ENCODE results near the gene SOWAHB.

Gene SOWAHB

DNA sequence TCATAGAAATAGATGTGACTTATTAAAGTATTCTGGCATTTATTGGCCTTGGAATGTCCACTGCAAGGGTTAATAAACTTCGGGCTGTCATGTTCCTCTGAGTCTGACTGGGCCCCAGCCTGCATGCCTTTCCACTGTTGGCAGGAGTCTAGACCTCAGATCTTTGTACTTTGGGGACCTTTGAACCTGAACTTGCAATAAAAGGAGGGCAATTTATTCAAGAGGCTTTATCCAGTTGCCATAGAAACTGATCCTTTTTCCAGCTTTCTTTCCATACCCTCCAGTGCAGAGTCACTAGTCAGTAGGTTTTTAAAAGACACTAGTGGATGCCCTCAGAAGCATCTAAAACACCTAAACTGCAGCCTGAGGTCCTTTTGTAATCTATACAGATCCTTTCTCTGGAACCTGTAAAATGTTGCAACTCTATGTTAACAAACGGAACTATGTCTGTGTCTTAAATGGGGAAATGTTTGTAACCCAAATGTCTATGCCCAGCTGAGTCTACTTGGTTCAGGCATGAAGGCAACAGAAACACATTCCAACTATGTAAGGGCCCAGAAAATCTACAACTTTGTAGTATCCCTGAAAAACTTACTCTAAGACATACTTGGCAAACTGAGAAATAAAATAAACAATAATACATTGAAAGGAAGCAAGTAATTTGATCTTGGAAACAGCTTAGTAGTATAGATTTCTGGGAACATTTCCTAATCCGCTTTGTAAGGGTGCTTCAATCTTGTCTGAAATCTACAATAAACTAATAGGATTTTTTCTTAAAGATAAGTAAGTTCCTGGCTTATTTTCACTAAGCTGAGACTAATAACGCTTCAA lies 41.5 kb downstream of the SOWAHB start:
- DNase-seq (ENCODE audit: low read depth in 3 of 3), result no peak

DNA sequence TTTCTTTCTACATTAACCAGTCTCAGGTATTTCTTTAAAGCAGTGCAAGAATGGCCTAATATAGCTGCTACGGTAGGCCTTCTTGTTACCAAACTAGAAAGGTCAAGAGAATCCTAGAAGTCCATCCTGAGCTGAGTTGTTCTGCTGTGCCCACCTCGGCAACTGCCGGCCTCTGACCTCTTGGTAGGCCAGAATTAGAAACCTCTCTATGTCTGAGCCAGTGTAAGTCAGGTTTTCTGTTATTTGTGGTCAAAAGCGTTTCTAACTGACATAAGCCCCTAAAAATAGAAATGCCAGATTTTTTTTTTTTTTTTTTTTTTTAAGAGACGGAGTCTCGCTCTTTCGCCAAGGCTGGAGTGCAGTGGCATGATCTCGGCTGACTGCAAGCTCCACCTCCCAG lies 43.1 kb downstream of the SOWAHB start:
- DNase-seq (ENCODE audit: low read depth in 3 of 3), result no peak

DNA sequence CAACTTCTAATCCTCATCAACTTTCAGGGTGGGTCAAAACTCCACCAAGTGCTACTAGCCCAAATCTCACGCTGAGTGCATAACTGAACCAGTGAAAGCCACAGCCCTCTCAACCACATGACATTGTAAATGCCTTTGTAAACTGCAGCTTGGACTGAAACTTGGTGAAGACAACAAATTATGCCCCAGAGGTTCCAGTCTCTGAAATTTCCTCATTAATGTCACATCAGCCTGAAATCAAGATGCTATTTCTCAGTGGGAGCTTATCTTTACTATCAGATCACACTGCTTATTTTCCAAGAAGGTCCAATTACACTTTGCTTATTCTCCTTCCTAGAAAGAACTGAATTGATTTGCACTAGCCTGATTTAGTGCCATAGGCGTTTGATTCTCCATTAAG lies 46.6 kb downstream of the SOWAHB start:
- DNase-seq (ENCODE audit: low read depth in 3 of 3), result no peak

DNA sequence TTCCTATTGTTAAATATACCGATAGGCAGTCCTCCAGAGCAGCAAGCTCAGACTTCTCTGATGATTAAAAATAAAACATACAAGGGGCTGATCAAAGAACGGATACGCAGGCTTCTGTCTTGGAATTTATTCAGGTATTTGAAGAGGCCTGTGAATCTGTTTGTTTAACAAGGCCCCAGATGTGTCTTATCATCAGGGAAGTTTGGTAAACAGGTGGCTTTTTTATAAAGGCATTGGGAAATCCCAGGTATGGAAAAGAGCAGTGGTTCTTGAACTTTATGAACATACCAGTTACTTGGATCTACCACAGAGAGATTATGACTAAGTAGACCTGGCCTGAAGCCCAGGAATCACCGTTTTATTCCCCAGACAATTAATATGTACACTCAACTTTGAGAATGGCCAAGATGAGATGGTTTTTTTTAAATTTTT lies 47.9 kb downstream of the SOWAHB start:
- DNase-seq (ENCODE audit: low read depth in 3 of 3), result no peak
